HepG2 (cell line): Measurements from ENCODE around the gene THSD8. TPM values are rescaled to one million over a fixed set of nuclear protein-coding genes. Genes with fewer than 3 reads are reported as not detected.

Experiments used
- DPF2 ChIP-seq: sonication (generic); formaldehyde crosslinking; IDR thresholded peaks from 2 replicates; pipeline ENCODE4 v1.4.0; 2020; ENCODE audit warnings: mild to moderate bottlenecking, low read depth, missing genetic modification reagents, borderline replicate concordance
- DR1 ChIP-seq: sonication (generic); formaldehyde crosslinking; IDR thresholded peaks from 2 replicates; pipeline ENCODE4 v1.8.0; 2021; ENCODE audit warnings: mild to moderate bottlenecking, missing genetic modification reagents, inconsistent platforms
- GATAD1 ChIP-seq: IDR thresholded peaks from 2 replicates; pipeline ENCODE4 v1.6.1; 2016; ENCODE audit warnings: missing genetic modification reagents, missing compliant biosample characterization
- HMGXB3 ChIP-seq: sonication (generic); formaldehyde crosslinking; IDR thresholded peaks from 2 replicates; pipeline ENCODE4 v1.4.0; 2020; ENCODE audit warnings: missing genetic modification reagents, borderline replicate concordance
- HOXA3 ChIP-seq: sonication (generic); formaldehyde crosslinking; IDR thresholded peaks from 2 replicates; pipeline ENCODE4 v1.5.0; 2020; ENCODE audit warnings: missing genetic modification reagents
- ISX ChIP-seq: sonication (generic); formaldehyde crosslinking; conservative IDR thresholded peaks from 2 replicates; pipeline ENCODE4 v1.5.0; 2020; ENCODE audit warnings: missing genetic modification reagents
- JARID2 ChIP-seq: sonication (generic); formaldehyde crosslinking; IDR thresholded peaks from 2 replicates; pipeline ENCODE4 v1.8.1; 2023; ENCODE audit warnings: missing genetic modification reagents, inconsistent platforms; ENCODE audit not compliant: insufficient replicate concordance
- KAT7 ChIP-seq: IDR thresholded peaks from 2 replicates; pipeline ENCODE4 v1.6.1; 2018; ENCODE audit warnings: borderline replicate concordance, missing compliant biosample characterization
- KAT8 ChIP-seq: IDR thresholded peaks from 2 replicates; pipeline ENCODE4 v1.6.1; 2016; ENCODE audit warnings: missing genetic modification reagents, missing compliant biosample characterization
- MAX ChIP-seq: IDR thresholded peaks from 2 replicates; pipeline ENCODE4 v1.6.1; 2012; ENCODE audit warnings: inconsistent platforms
- MIER3 ChIP-seq: IDR thresholded peaks from 2 replicates; pipeline ENCODE4 v1.6.1; 2016; ENCODE audit warnings: missing compliant biosample characterization, borderline replicate concordance
- NFYC ChIP-seq: IDR thresholded peaks from 2 replicates; pipeline ENCODE4 v1.6.1; 2016; ENCODE audit warnings: missing genetic modification reagents, missing compliant biosample characterization
- NR2F6 ChIP-seq, 2 experiments: IDR thresholded peaks; 2 replicates each; pipeline ENCODE4 v1.6.1; 2016; ENCODE audit warnings: antibody characterized with exemption in 1 of 2, mild to moderate bottlenecking in 1 of 2
- PPARG ChIP-seq: conservative IDR thresholded peaks from 2 replicates; pipeline ENCODE4 v1.6.1; 2016; ENCODE audit warnings: missing biosample characterization, missing genetic modification reagents
- PRDM15 ChIP-seq: sonication (generic); formaldehyde crosslinking; IDR thresholded peaks from 2 replicates; pipeline ENCODE4 v1.4.0; 2020; ENCODE audit warnings: missing genetic modification reagents
- SMC3 ChIP-seq: IDR thresholded peaks from 2 replicates; pipeline ENCODE4 v1.6.1; 2011; ENCODE audit warnings: low read length, improper control_type of control experiment
- SOX6 ChIP-seq, 2 experiments: fragments of 450-650 bp in 1 of 2; sonication (generic) in 1 of 2; formaldehyde crosslinking in 1 of 2; IDR thresholded peaks; 2 replicates each; pipeline versions ENCODE4 v1.4.0 to v1.6.1; 2017 to 2020; ENCODE audit warnings: antibody characterized with exemption in 1 of 2, mild to moderate bottlenecking in 1 of 2, missing genetic modification reagents in 1 of 2
- STAG1 ChIP-seq: sonication (generic); formaldehyde crosslinking; IDR thresholded peaks from 2 replicates; pipeline ENCODE4 v1.4.0; 2020; ENCODE audit warnings: missing genetic modification reagents
- XRCC5 ChIP-seq: fragments of 200-400 bp; formaldehyde crosslinking; optimal IDR thresholded peaks from 2 replicates; pipeline ENCODE3; 2017; ENCODE audit warnings: mild to moderate bottlenecking, low read length
- ZBTB43 ChIP-seq: sonication (generic); formaldehyde crosslinking; conservative IDR thresholded peaks from 2 replicates; pipeline ENCODE4 v1.4.0; 2020; ENCODE audit warnings: missing genetic modification reagents
- ZNF335 ChIP-seq: sonication (generic); formaldehyde crosslinking; IDR thresholded peaks from 2 replicates; pipeline ENCODE4 v1.4.0; 2020; ENCODE audit warnings: missing genetic modification reagents
- ZNF75D ChIP-seq: sonication (generic); formaldehyde crosslinking; IDR thresholded peaks from 2 replicates; pipeline ENCODE4 v1.8.1; 2023; ENCODE audit warnings: missing genetic modification reagents, mild to moderate bottlenecking, borderline replicate concordance
- polyA plus RNA-seq, 8 experiments: library from polyadenylated mRNA; depleted of rRNA in 3 of 8; stranded (reverse) in 7 of 8; unstranded in 1 of 8; fragments of >200 nt; fragmentation: Illumina TruSeq in 4 of 8; extraction: Trizol in 4 of 8; gene quantifications; 2 replicates each; pipeline versions ENCODE4 v1.2.1 to v1.2.3, GENCODE V29; 2011 to 2016; ENCODE audit warnings: low read depth in 4 of 8, missing spikeins in 1 of 8, mixed read lengths in 1 of 8; ENCODE audit not compliant: insufficient read depth in 1 of 8
- total RNA-seq, 5 experiments: library from RNA; depleted of rRNA; stranded (reverse); fragments of >200 nt; fragmentation: Illumina TruSeq; extraction: Trizol; gene quantifications; 2 replicates each; pipeline ENCODE4 v1.2.3, GENCODE V29; 2016; ENCODE audit warnings: low read depth in 1 of 5

THSD8 gene
- total and polyA plus RNA-seq, 2 of the 13 experiments (the other 11 are each of a cell fraction or from before 2014, with no cell fraction given), result 4.8 to 14.9 TPM

- TF ChIP-seq DR1 (CRISPR knock-in tag), result peak; percentile 60; the same call in 1 of the 2 replicates
- peak; percentile 58 for TF ChIP-seq JARID2
- no peak for TF ChIP-seq ZBTB43
- no peak for TF ChIP-seq KAT7 (CRISPR knock-in tag)
- no peak for TF ChIP-seq SOX6 (IDR thresholded peaks at IDR 0.05)
- peak; percentile 51 for TF ChIP-seq SOX6 (CRISPR knock-in tag; IDR thresholded peaks at IDR 0.05)
- 0 out of 2 replicates have a peak, but pooled peaks have one; percentile 31 for TF ChIP-seq PRDM15 (CRISPR knock-in tag)
- TF ChIP-seq STAG1 (CRISPR knock-in tag), result peak; percentile 87
- TF ChIP-seq ZNF75D (CRISPR knock-in tag), result no peak
- peak; percentile 17; the same call in 1 of the 2 replicates for TF ChIP-seq NFYC (CRISPR knock-in tag)
- TF ChIP-seq NR2F6 (IDR thresholded peaks at IDR 0.05), result no peak
- peak; percentile 26; the same call in 1 of the 2 replicates for TF ChIP-seq NR2F6 (CRISPR knock-in tag; IDR thresholded peaks at IDR 0.05)
- peak; percentile 78 for TF ChIP-seq MIER3 (CRISPR knock-in tag)
- TF ChIP-seq HOXA3, result peak; percentile 82
- no peak for TF ChIP-seq DPF2 (CRISPR knock-in tag)
- peak; percentile 35; the same call in 1 of the 2 replicates for TF ChIP-seq MAX
- TF ChIP-seq PPARG (CRISPR knock-in tag), result peak; percentile 20; the same call in 1 of the 2 replicates
- no peak for TF ChIP-seq HMGXB3 (CRISPR knock-in tag)
- 0 out of 2 replicates have a peak, but pooled peaks have one; percentile 60 for TF ChIP-seq ZNF335 (CRISPR knock-in tag)
- peak; percentile 63 for TF ChIP-seq KAT8 (CRISPR knock-in tag)
- no peak for TF ChIP-seq ISX (CRISPR knock-in tag)
- peak; percentile 26; the same call in 1 of the 2 replicates for TF ChIP-seq SMC3
- peak; percentile 66 for TF ChIP-seq GATAD1 (CRISPR knock-in tag)
- peak; percentile 96 for TF ChIP-seq XRCC5
These were observed 35.8 kb upstream of the THSD8 start (continued) for GRCh38 chr19:12766051-12766521.
